HCT116 (cell line): ENCODE measurements around the gene POLR1B.

Experiments
- CTCF ChIP-seq, 3 experiments: fragments of 200-600 bp in 1 of 3; sonication (generic) in 1 of 3; IDR thresholded peaks in 2 of 3; conservative IDR thresholded peaks in 1 of 3; 2 replicates each; pipeline ENCODE4 v1.5.1; 2012 to 2017; ENCODE audit warnings: low read depth in 2 of 3, low read length in 2 of 3, antibody characterized with exemption in 1 of 3, borderline replicate concordance in 1 of 3, control low read depth in 1 of 3, mild to moderate bottlenecking in 1 of 3, mixed read lengths in 1 of 3, mixed run types in 1 of 3, moderate library complexity in 1 of 3; ENCODE audit not compliant: insufficient read depth in 1 of 3
- EZH2 ChIP-seq: fragments of 200-600 bp; sonication (generic); IDR thresholded peaks from 2 replicates; pipeline ENCODE4 v1.6.1; 2017; ENCODE audit warnings: antibody characterized with exemption, mixed run types
- JUND ChIP-seq: IDR thresholded peaks from 2 replicates; pipeline ENCODE4 v1.6.1; 2012
- MAX ChIP-seq: IDR thresholded peaks from 2 replicates; pipeline ENCODE4 v1.6.1; 2012
- POLR2A ChIP-seq: IDR thresholded peaks from 2 replicates; pipeline ENCODE4 v1.7.0; 2011; ENCODE audit warnings: borderline replicate concordance; ENCODE audit not compliant: insufficient read depth, insufficient read length; ENCODE audit errors: extremely low read depth
- POLR2AphosphoS5 ChIP-seq: IDR thresholded peaks from 2 replicates; pipeline ENCODE4 v1.6.1; 2011; ENCODE audit warnings: mild to moderate bottlenecking, low read depth, low read length, moderate library complexity
- TCF7L2 ChIP-seq: IDR thresholded peaks from 2 replicates; pipeline ENCODE4 v1.7.0; 2011; ENCODE audit warnings: borderline replicate concordance, inconsistent platforms; ENCODE audit not compliant: insufficient read depth, insufficient read length; ENCODE audit errors: extremely low read depth
- ZBTB33 ChIP-seq: IDR thresholded peaks from 2 replicates; pipeline ENCODE4 v1.6.1; 2011; ENCODE audit warnings: mild to moderate bottlenecking, low read length, moderate library complexity; ENCODE audit not compliant: insufficient replicate concordance; ENCODE audit errors: extremely low read depth
- ZNF274 ChIP-seq: fragments of 200-500 bp; sonication (Bioruptor generic); IDR thresholded peaks from 2 replicates; pipeline ENCODE4 v1.6.1; 2014; ENCODE audit warnings: mild to moderate bottlenecking, low read depth, low read length, inconsistent platforms

- TF ChIP-seq MAX = no peak
- TF ChIP-seq POLR2A = no peak
- no peak for TF ChIP-seq POLR2AphosphoS5
- no peak for TF ChIP-seq CTCF (IDR thresholded peaks at IDR 0.05 in 2 of 3, conservative IDR thresholded peaks at IDR 0.05 in 1 of 3; ENCODE audit: borderline replicate concordance in 1 of 3, insufficient read depth in 1 of 3, low read depth in 2 of 3, low read length in 2 of 3)
- TF ChIP-seq EZH2 = no peak
- TF ChIP-seq JUND = no peak
- no peak for TF ChIP-seq ZNF274
- TF ChIP-seq TCF7L2 = no peak
- no peak for TF ChIP-seq ZBTB33
These were observed 6.7 kb downstream of the POLR1B start for GRCh38 chr2:112548980-112549379.
